ENCODE results near the gene PLB1.

GRCh38 chr2:28450901-28451565, 44.8 kb upstream of the PLB1 start:
- TF ChIP-seq CTCF (IDR thresholded peaks at IDR 0.05; ENCODE audit: low read length) (no peak), EZH2 (IDR thresholded peaks at IDR 0.05; ENCODE audit: borderline replicate concordance, low read length) (no peak)

Data from OCI-LY1 (cell line).